GM12865 (cell line): ENCODE data around the gene STX2.
A peak's percentile ranks its signal among the peaks of the same experiment; 100 is the strongest.

Experiments
- DNase-seq: peaks from one replicate; pipeline ENCODE4 v3.0.0; 2010; ENCODE audit warnings: low read depth
- H3K4me3 ChIP-seq: 2 replicates; pipeline ENCODE4 v1.5.1; 2011; ENCODE audit warnings: mild to moderate bottlenecking, low read depth, low read length, control low read depth
- TF ChIP-seq, protein P1 (sequence below): IDR thresholded peaks from 2 replicates; pipeline ENCODE4 v1.5.1; 2011; ENCODE audit warnings: low read length, control low read depth, low read depth, inconsistent platforms; ENCODE audit not compliant: insufficient read depth; ENCODE audit errors: missing control alignments

STX2 gene

DNA sequence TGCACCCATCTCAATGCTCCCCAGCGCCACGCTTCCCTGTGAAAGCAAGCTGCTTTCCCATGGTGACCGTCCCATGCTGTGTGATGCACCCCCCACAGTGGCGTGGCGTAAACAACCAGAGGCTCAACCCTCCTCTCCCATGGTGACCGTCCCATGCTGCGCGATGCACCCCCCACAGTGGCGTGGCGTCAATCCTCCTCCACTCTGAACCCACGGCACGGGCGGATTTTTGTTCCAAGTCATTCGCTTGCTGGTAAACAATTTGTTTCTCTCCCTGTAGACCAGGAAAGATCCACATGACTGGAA, 8.9 kb downstream of the STX2 start:
- no peak overlapping the region for H3K4me3 ChIP-seq
- no peak for DNase-seq
- TF ChIP-seq, protein P1, sequence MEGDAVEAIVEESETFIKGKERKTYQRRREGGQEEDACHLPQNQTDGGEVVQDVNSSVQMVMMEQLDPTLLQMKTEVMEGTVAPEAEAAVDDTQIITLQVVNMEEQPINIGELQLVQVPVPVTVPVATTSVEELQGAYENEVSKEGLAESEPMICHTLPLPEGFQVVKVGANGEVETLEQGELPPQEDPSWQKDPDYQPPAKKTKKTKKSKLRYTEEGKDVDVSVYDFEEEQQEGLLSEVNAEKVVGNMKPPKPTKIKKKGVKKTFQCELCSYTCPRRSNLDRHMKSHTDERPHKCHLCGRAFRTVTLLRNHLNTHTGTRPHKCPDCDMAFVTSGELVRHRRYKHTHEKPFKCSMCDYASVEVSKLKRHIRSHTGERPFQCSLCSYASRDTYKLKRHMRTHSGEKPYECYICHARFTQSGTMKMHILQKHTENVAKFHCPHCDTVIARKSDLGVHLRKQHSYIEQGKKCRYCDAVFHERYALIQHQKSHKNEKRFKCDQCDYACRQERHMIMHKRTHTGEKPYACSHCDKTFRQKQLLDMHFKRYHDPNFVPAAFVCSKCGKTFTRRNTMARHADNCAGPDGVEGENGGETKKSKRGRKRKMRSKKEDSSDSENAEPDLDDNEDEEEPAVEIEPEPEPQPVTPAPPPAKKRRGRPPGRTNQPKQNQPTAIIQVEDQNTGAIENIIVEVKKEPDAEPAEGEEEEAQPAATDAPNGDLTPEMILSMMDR, result no peak

DNA sequence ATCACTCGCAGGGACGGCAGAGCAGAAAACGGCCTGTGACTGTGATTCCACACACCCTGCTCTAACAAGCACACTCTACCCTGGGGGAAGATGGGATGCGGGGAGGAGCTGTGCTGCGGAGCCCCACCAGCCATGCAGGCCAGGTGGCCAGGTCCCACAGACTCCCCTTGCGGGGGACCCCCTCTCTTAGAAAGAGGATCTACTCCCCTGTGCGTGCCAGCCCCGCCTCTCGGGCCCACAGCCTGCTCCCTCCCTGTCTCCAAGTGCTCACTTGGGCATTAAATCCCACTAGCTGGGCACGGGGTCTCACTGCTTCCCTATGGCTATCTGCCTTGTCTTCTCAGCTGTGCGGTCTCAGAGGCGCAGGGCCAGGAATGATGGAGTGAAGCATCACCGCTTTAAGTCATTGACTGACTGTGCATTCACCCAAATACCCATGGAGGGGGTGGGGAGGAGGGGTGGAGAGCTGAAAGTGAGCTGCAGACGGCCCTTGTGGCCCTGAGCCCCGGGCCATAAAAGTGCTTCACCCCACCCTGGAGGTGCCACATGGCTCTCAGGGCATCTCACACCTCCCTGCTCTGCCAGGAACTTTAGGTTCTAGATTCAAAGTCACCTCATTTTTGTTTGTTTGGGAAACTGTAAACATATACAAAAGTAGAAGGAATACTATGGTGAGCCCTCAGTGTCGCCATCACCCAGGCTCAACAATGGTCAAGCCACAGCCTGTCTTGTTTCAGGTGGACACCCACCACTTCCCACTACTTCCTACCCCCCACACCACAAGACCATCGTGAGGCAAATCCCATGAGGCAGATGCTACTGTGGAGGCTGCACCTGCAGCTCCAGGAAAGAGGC, 9.4 kb downstream of the STX2 start:
- DNase-seq, result no peak
- H3K4me3 ChIP-seq, result no peak overlapping the region
- TF ChIP-seq, protein P1, result no peak

DNA sequence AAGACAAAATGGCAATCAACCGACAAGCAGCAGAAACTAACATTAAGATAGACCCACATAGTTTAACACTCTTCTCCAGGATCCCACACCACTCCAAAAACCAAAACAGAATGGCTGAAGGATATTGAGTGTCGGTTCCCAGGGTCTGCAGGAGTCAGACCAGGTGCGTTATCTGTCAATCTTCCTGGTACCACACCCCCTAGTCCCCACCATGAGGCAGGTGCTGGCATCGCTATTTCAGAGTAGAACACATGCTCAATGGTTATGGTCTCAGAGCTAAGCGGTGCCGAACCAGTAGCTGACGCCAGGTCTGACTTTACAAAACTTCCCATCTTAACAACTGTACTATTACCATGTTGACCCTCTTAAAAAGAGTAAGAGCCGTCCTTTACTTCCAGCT, 10.2 kb downstream of the STX2 start:
- no peak for DNase-seq
- TF ChIP-seq, protein P1, result no peak
- H3K4me3 ChIP-seq, result no peak overlapping the region

DNA sequence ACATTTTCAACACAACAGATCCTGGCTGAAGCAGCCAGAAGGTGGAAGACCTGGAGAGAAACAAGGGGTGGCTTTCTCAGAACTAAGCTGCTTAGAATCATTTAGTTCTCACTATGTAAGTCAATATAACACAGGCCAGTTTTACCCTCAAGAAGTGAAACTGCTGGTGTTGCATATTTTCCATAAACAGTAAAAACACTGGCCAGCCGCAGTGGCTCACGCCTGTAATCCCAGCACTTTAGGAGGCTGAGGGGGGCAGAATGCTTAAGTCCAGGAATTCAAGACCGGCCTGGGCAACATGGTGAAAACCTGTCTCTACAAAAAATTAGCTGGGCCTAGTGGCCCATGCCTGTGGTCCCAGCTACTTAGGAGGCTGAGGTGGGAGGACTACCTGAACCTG, 11.6 kb downstream of the STX2 start:
- no peak overlapping the region for H3K4me3 ChIP-seq
- no peak for DNase-seq
- TF ChIP-seq, protein P1, result no peak

DNA sequence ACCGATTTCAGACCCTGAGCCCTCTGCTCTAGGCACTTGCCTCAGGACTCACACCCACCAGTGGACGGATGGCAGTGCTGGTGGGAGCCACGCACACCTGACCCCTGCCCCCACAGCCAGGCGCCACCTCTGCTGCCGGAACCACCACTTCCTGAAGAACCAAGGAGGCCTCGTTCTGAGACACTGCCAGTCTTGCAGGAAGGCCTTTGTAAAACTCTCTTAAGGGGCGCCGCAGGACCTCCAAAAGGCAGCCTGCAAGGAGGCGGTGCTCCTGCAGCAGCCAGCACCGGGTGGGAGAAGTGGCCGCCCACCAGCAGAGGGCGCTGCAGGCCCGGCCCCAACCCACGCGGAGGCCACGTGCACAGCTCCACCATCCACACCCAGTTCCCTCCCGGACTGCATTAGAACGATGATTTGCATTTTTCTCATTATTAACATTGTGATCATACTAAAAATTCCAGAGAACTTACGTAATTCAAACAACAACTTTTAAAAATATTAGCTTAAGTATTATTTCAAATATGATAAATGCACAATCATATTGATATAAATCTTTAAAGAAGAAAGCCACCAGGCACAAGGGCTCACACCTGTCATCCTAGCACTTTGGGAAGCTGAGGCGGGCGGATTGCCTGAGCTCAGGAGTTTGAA, 12.8 kb downstream of the STX2 start:
- TF ChIP-seq, protein P1, result peak; percentile 56
- peak; percentile 41 for DNase-seq

DNA sequence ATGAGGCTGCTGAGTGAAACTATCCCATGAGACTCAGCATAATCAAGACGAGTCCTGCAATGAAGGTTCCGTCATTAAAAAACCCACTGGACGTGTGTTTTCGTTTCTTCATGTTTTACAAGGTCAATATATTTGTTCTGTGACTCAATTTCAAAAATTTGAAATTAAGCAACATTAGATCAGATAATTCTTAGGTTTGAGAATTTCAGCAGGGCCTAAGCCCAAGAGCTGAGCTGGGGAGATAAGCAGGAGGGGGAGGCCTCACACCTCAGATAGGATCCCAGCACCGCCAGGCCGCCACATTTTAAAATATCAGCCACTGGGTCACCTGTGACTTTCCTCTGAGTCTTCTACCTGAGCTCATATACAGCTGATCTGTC, 13.3 kb downstream of the STX2 start:
- H3K4me3 ChIP-seq, result no peak overlapping the region
- TF ChIP-seq, protein P1, result no peak
- DNase-seq, result no peak

More for the DNA sequence above, 12.8 kb downstream of the STX2 start:
- no peak overlapping the region for H3K4me3 ChIP-seq
